T47D (cell line): Measurements from ENCODE around the gene RNU2-63P.
"Not testable (repeated sequence)": the region's sequence is repeated elsewhere in the genome, so short reads cannot be mapped to it uniquely, and the experiment has no call there.

Experiments used
- DNase-seq, 2 experiments: peaks; one replicate each; pipeline versions ENCODE4 v3.0.0 to v3.0.0-alpha.2; 2011 to 2012; ENCODE audit warnings: low read depth in 1 of 2, low spot score in 1 of 2
- JUND ChIP-seq: IDR thresholded peaks from 2 replicates; pipeline ENCODE4 v1.6.1; 2012; ENCODE audit warnings: low read depth
- in situ Hi-C: cut with HindIII; loops from 2 replicates; pipeline ENCODE4 v1.10.0; 2016; ENCODE audit warnings: low sequenced_read_pairs, low pct_unique_long_range_greater_than_20kb

The RNU2-63P gene

GRCh38 chr2:88049622-88050021, 33.3 kb upstream of the RNU2-63P start:
- in situ Hi-C loops, result no loop called here
- no peak for DNase-seq
- no peak for TF ChIP-seq JUND

GRCh38 chr2:88048541-88048940, 32.2 kb upstream of the RNU2-63P start:
- TF ChIP-seq JUND, result no peak
- no peak for DNase-seq
- in situ Hi-C loops, result no loop called here

GRCh38 chr2:88045561-88045960, 29.2 kb upstream of the RNU2-63P start:
- DNase-seq, in situ Hi-C loops: not testable (repeated sequence)

- no peak for TF ChIP-seq JUND
- in situ Hi-C loops, result no loop called here
Observed at GRCh38 chr2:88042476-88042875, 26.1 kb upstream of the RNU2-63P start.

GRCh38 chr2:88038263-88039105, 22.1 kb upstream of the RNU2-63P start:
- TF ChIP-seq JUND, result no peak
- in situ Hi-C loops, result no loop called here
- DNase-seq, result no peak

More at GRCh38 chr2:88042476-88042875, 26.1 kb upstream of the RNU2-63P start:
- DNase-seq, result no peak

GRCh38 chr2:88036606-88037005, 20.3 kb upstream of the RNU2-63P start:
- DNase-seq, result no peak
- in situ Hi-C loops, result no loop called here
- TF ChIP-seq JUND, result no peak

- no peak for TF ChIP-seq JUND
- in situ Hi-C loops, result no loop called here
- DNase-seq, result no peak
Observed at GRCh38 chr2:88036182-88036581, 19.8 kb upstream of the RNU2-63P start.

GRCh38 chr2:88032070-88032702, 15.8 kb upstream of the RNU2-63P start:
- in situ Hi-C loops, result no loop called here
- TF ChIP-seq JUND, result no peak
- no peak for DNase-seq

- DNase-seq, result no peak
- TF ChIP-seq JUND, result no peak
- in situ Hi-C loops, result no loop called here
Observed at GRCh38 chr2:88028931-88029330, 12.6 kb upstream of the RNU2-63P start.

- in situ Hi-C loops, result no loop called here
- no peak for DNase-seq
- no peak for TF ChIP-seq JUND
Observed at GRCh38 chr2:88027697-88028389, 11.5 kb upstream of the RNU2-63P start.

- no peak for TF ChIP-seq JUND
- peak in 1 of 2 experiments; percentile 22 for DNase-seq
- in situ Hi-C loops, result no loop called here
Observed at GRCh38 chr2:88024509-88024908, 8.2 kb upstream of the RNU2-63P start.

- no peak for DNase-seq
- no peak for TF ChIP-seq JUND
- in situ Hi-C loops, result no loop called here
Observed at GRCh38 chr2:88022669-88022921, 6.2 kb upstream of the RNU2-63P start.

- TF ChIP-seq JUND, result no peak
- DNase-seq, result no peak
- in situ Hi-C loops, result no loop called here
Observed at GRCh38 chr2:88019985-88020384, 3.6 kb upstream of the RNU2-63P start.

GRCh38 chr2:88018909-88019308, 2.6 kb upstream of the RNU2-63P start:
- TF ChIP-seq JUND, result no peak
- in situ Hi-C loops, result no loop called here
- no peak for DNase-seq

- DNase-seq, in situ Hi-C loops: not testable (repeated sequence)
Observed at GRCh38 chr2:88018077-88018805, 1.9 kb upstream of the RNU2-63P start.

GRCh38 chr2:88017780-88018038, 1.4 kb upstream of the RNU2-63P start:
- DNase-seq, in situ Hi-C loops: not testable (repeated sequence)
